HUES48 (cell line): Measurements from ENCODE around the gene PTPRN2.
"Not testable (repeated sequence)": the region's sequence is repeated elsewhere in the genome, so short reads cannot be mapped to it uniquely, and the experiment has no call there.

Source experiments
- H3K27ac ChIP-seq: one replicate; pipeline ENCODE4 v1.7.0; 2013; ENCODE audit warnings: low read depth, low read length, inconsistent platforms
- H3K27me3 ChIP-seq: 2 replicates; pipeline ENCODE4 v1.6.1; 2013; ENCODE audit warnings: mild to moderate bottlenecking, low read length; ENCODE audit not compliant: control insufficient read depth, insufficient read depth
- H3K36me3 ChIP-seq: 2 replicates; pipeline ENCODE4 v1.6.1; 2013; ENCODE audit warnings: low read length; ENCODE audit not compliant: control insufficient read depth, insufficient read depth
- H3K4me1 ChIP-seq: 2 replicates; pipeline ENCODE4 v1.6.1; 2013; ENCODE audit warnings: mild to moderate bottlenecking, low read length; ENCODE audit not compliant: control insufficient read depth, insufficient read depth
- H3K4me3 ChIP-seq: 2 replicates; pipeline ENCODE4 v1.5.1; 2013; ENCODE audit warnings: mild to moderate bottlenecking, low read depth, low read length
- H3K9ac ChIP-seq: 2 replicates; pipeline ENCODE4 v1.6.1; 2013; ENCODE audit warnings: mild to moderate bottlenecking, low read depth, low read length, moderate library complexity
- H3K9me3 ChIP-seq: 2 replicates; pipeline ENCODE4 v1.6.1; 2013; ENCODE audit warnings: low read length; ENCODE audit not compliant: control insufficient read depth, insufficient read depth

PTPRN2 gene

DNA sequence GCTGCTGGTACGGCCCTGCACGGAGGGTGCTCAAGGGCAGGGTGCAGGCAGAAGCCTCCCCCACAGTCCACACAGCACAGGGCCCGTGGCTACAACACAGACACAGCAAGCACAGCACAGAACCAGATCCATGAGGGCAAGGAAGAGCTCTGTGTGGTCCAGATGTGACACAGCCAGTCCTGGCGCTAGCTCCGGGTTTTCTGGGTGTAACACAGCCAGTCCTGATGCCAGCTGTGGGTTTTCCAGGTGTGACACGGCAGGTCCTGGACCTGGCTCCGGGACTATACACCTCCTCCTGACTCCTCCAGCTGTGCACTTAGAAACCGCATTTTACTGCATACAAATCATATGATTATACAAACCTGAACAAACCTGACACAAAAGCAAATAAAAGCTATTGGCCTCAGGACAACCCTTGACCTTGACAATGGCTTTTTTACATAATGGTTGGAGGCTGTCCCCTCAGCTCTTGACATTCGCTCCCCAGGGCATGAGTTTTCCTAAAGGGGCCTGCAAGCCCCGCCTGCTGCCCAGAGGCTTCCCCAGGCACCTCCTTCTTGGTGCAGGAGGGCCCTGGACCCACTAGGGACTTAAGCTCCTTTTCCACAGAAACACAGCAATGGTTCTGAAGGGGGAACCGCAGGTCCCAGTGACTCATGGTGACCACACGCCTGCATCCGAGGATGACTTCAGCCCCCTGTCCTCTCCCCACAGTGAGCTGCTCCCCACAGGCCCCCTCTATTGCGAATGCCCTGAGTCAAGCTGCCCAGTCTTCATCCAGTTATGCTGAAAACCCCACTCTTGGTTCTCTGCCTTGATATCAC lies 209.6 kb downstream of the PTPRN2 start:
- no peak overlapping the region for H3K9ac ChIP-seq
- peaks cover 4% of the 10 kb centered on the region; the same call in 1 of the 2 replicates for H3K4me1 ChIP-seq
- no peaks in the 10 kb centered on the region for H3K36me3 ChIP-seq
- no peak overlapping the region for H3K4me3 ChIP-seq
- peaks cover 3% of the 10 kb centered on the region; the same call in 1 of the 2 replicates for H3K9me3 ChIP-seq
- no peak overlapping the region for H3K27ac ChIP-seq
- H3K27me3 ChIP-seq = no peaks in the 10 kb centered on the region

DNA sequence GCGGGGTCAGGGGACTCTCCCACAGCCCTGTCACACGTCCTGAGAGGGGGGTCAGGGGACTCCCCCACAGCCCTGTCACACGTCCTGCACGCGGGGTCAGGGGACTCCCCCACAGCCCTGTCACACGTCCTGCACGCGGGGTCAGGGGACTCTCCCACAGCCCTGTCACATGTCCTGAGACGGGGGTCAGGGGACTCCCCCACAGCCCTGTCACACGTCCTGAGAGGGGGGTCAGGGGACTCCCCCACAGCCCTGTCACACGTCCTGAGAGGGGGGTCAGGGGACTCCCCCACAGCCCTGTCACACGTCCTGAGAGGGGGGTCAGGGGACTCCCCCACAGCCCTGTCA lies 210.8 kb downstream of the PTPRN2 start:
- not testable (repeated sequence) for H3K4me1 ChIP-seq, H3K9ac ChIP-seq, H3K36me3 ChIP-seq, H3K9me3 ChIP-seq, H3K4me3 ChIP-seq, H3K27me3 ChIP-seq, H3K27ac ChIP-seq

DNA sequence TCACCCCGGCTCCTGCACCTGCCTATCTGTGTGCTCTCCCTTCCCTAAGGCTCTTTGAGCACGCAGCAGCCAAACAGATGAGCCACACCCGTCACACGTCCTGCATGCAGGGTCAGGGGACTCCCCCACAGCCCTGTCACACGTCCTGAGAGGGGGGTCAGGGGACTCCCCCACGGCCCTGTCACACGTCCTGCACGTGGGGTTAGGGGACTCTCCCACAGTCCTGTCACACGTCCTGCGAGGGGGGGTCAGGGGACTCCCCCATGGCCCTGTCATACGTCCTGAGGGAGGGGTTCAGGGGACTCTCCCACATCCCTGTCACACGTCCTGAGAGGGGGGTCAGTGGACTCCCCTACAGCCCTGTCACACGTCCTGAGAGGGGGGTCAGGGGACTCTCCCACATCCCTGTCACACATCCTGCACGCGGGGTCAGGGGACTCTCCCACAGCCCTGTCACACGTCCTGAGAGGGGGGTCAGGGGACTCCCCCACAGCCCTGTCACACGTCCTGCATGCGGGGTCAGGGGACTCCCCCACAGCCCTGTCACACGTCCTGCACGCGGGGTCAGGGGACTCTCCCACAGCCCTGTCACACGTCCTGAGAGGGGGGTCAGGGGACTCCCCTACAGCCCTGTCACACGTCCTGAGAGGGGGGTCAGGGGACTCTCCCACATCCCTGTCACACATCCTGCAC lies 211.3 kb downstream of the PTPRN2 start:
- H3K27ac ChIP-seq, H3K4me3 ChIP-seq, H3K9ac ChIP-seq, H3K9me3 ChIP-seq, H3K36me3 ChIP-seq, H3K27me3 ChIP-seq, H3K4me1 ChIP-seq: not testable (repeated sequence)

DNA sequence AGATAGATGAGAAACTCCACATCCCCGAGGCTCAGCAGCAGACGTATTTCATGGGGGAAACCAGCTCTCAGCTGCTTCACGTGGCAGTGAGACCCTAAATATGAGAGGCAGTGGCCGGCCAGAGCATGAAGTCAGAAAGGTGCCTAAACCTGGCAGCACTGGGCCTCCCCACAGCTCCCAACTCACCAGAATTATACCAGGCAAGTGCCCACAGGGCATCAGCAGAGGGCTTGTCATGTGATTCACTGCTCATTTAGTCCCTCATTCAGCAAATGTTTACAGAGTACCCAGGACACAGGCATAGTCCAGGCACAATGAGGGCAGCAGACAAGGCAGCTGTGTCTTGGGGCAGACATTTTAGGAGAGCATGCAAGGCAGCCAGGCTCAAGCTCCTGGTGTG lies 212.6 kb downstream of the PTPRN2 start:
- Histone ChIP-seq H3K27me3 (no peaks in the 10 kb centered on the region), H3K9ac (no peak overlapping the region), H3K27ac (no peak overlapping the region), H3K36me3 (no peaks in the 10 kb centered on the region), H3K4me3 (no peak overlapping the region), H3K4me1 (no peaks in the 10 kb centered on the region), H3K9me3 (0 out of 2 replicates have a peak, but pooled peaks cover 3% of the 10 kb centered on the region)

DNA sequence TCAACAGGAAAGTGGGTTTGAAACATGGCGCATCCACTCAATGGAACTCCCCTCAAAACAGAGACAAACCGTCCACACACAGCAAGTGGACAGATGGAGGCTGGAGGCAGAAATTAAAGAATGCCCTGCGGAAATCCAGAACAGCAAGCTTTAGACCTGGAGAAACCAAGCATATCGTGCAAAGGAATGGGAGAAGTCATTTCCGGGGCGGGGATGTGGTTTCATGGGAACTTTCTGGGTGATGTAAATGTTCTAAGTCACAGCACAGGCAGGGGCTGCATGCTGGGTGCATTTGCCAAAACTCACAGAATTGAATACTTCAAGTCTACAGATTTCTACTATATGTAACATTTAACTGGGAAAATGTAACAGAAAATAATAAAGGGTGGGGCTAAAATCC lies 213.0 kb downstream of the PTPRN2 start:
- no peak overlapping the region for H3K27ac ChIP-seq
- H3K27me3 ChIP-seq = no peaks in the 10 kb centered on the region
- H3K9me3 ChIP-seq = 0 out of 2 replicates have a peak, but pooled peaks cover 3% of the 10 kb centered on the region
- no peak overlapping the region for H3K4me3 ChIP-seq
- H3K4me1 ChIP-seq = no peaks in the 10 kb centered on the region
- H3K9ac ChIP-seq = no peak overlapping the region
- no peaks in the 10 kb centered on the region for H3K36me3 ChIP-seq

DNA sequence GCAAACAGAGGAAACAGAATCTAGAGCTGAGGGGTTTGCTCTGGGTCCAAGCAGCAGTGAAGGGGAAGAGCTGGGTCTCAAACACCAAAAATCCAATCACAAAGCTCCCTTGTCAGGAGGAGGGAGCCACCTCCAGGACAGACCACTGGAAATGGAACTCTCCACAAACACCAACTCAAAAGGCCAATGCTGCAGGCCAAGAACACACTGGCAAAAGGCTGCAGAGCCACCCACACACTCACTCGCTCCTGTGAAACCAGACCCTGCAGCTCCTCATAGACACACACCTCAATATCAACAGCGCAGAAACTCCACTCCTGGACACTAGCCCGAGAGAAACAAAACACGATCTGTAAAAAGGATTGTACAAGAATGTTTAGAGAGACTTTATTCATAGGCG lies 213.5 kb downstream of the PTPRN2 start:
- Histone ChIP-seq H3K4me3 (no peak overlapping the region), H3K4me1 (no peaks in the 10 kb centered on the region), H3K9me3 (peaks cover 3% of the 10 kb centered on the region; the same call in 1 of the 2 replicates), H3K9ac (no peak overlapping the region), H3K27ac (no peak overlapping the region), H3K36me3 (no peaks in the 10 kb centered on the region), H3K27me3 (no peaks in the 10 kb centered on the region)

DNA sequence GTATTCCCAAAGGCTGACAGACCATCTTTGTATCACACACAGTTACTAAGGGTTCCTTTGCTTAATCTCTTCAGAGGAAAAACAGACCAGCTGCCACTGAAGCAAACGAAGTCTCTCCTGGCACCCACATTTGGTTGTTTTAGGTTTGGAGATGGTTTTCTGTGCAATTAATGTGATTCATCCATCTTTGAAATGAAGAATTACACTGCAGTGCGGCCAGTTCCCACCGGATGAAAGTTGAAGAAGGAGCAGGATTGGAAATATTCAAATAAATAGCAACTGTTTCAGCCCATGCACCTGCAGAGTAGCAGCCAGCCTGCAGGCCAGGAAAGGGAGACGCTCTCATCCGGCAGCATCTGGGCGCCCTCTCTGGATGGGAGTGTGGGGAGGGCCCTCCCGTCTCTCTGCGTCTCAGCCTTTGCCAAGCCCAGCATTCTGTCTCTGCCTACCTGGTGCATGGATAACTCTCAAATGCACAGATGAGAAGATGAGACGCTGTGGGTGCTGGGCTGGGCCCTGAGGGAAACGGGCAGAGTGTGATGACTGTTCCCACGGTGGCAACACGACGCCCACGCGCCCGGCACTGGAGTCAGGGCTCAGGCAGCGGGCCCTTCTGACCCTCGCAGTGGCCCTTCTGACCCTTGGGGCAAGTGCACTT lies 214.0 kb downstream of the PTPRN2 start:
- H3K9me3 ChIP-seq = peaks cover 3% of the 10 kb centered on the region; the same call in 1 of the 2 replicates

DNA sequence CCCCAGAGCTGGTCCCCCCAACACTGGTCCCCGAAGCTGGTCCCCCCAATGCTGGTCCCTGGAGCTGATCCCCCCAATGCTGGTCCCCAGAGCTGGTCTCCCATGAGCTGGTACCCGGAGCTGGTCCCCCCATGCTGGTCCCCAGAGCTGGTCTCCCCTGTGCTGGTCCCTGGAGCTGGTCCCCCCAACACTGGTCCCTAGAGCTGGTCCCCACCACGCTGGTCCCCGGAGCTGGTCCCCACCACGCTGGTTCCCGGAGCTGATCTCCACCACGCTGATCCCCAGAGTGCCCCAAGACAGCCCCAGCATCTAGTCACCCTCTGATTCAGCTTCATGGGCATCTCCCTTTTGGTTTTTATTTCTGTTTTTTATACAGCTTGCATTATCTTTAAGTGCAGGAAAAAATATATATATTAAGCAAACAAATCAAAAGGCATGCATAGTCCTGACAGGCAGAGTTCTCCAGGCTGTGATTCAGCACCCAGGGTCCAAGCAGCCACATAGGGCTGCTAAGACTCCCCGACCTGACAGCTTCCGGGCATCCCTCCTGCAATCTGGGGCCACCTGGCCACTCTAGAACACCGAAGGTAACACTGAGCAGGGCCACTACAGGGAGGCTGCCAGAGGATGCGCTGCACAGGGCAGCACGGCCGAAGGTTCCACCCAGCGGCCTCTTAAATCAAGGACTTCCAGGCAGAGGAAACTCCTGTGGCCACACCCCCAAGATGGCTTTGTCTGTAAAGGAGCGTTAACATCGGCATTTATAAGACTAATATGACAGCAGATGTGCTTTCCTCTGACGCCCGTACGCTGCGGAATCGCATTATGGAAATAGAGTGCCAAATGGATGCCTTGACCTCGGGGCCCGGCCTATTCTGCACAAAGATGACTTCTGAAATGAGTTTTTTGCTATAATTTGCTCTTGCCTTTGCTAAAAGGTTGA lies 215.0 kb downstream of the PTPRN2 start:
- no peaks in the 10 kb centered on the region for H3K27me3 ChIP-seq
- H3K9me3 ChIP-seq = peaks cover under 1% of the 10 kb centered on the region; the same call in 1 of the 2 replicates
- no peaks in the 10 kb centered on the region for H3K4me1 ChIP-seq
- H3K9ac ChIP-seq = no peak overlapping the region
- no peak overlapping the region for H3K27ac ChIP-seq
- H3K36me3 ChIP-seq = no peaks in the 10 kb centered on the region
- no peak overlapping the region for H3K4me3 ChIP-seq

More for the DNA sequence above, 214.0 kb downstream of the PTPRN2 start:
- Histone ChIP-seq H3K27me3 (no peaks in the 10 kb centered on the region), H3K4me3 (no peak overlapping the region), H3K27ac (no peak overlapping the region), H3K4me1 (no peaks in the 10 kb centered on the region), H3K9ac (no peak overlapping the region), H3K36me3 (no peaks in the 10 kb centered on the region)

DNA sequence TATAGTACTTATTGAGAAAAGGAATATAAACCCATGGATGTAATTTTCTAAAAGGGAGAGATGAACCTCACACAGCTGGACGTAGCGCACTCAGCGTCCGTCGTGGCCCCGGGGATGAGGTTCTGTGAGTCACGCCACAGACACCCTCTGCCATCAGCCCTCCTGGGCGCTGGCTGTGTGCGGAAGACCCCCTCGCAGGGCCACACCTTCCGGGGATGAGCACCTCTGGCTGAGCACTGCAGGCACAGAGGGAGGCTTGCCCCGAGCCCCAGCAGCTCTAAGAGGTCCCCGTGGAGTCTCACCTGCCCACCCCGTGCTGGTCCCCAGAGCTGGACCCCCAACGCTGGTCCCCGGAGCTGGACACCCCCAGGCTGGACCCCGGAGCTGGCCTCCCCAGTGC lies 215.8 kb downstream of the PTPRN2 start:
- H3K4me1 ChIP-seq = no peaks in the 10 kb centered on the region
- H3K9me3 ChIP-seq = no peaks in the 10 kb centered on the region; the same call in 1 of the 2 replicates
- no peaks in the 10 kb centered on the region for H3K27me3 ChIP-seq
- H3K27ac ChIP-seq = no peak overlapping the region
- no peak overlapping the region for H3K9ac ChIP-seq
- no peaks in the 10 kb centered on the region for H3K36me3 ChIP-seq
- H3K4me3 ChIP-seq = no peak overlapping the region

DNA sequence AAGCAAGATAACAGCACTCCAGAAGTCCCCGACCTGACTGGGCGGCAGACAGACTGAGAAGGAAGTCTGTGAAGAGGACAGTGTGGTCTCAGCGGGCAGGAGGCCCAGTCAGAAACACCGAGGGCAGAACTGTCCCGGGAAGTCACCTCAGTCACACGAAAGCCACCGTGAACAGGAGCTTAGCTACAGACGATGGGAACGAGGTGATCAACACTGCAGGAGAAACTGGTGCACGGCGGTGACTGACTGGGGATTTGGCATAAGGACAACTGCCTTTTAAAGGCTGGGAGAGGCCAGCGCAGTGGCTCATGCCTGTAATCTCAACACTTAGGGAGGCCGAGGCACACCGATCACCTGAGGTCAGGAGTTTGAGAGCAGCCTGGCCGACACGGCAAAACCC lies 217.8 kb downstream of the PTPRN2 start:
- Histone ChIP-seq H3K9ac (no peak overlapping the region), H3K9me3 (no peaks in the 10 kb centered on the region; the same call in 1 of the 2 replicates), H3K4me3 (no peak overlapping the region), H3K4me1 (no peaks in the 10 kb centered on the region), H3K27me3 (no peaks in the 10 kb centered on the region), H3K27ac (no peak overlapping the region), H3K36me3 (no peaks in the 10 kb centered on the region)
